NCI-H1417 treated with DMSO at 0.1 percent for 48 hours (cell line): Measurements from ENCODE around the gene GTF2F1.
"Not testable (repeated sequence)": the region's sequence is repeated elsewhere in the genome, so short reads cannot be mapped to it uniquely, and the experiment has no call there.

ENCODE experiments used
- DNase-seq: peaks from one replicate; lab custom pipeline; 2025; lab: John Stamatoyannopoulos, UW

Gene GTF2F1

DNA sequence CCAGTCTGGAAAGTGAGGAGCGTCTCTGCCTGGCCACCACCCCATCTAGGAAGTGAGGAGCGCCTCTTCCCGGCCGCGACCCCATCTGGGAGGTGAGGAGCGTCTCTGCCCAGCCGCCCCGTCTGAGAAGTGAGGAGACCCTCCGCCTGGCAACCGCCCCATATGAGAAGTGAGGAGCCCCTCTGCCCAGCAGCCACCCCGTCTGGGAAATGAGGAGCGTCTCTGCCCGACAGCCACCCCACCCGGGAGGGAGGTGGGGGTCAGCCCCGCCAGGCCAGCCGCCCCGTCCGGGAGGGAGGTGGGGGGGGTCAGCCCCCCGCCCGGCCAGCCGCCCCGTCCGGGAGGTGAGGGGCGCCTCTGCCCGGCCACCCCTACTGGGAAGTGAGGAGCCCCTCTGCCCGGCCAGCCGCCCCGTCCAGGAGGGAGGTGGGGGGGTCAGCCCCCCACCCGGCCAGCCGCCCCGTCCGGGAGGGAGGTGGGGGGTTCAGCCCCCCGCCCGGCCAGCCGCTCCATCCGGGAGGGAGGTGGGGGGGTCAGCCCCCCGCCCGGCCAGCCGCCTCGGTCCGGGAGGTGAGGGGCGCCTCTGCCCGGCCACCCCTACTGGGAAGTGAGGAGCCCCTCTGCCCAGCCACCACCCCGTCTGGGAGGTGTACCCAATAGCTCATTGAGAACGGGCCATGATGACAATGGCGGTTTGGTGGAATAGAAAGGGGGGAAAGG is 37.5 kb downstream of the GTF2F1 start:
- not testable (repeated sequence) for DNase-seq

DNA sequence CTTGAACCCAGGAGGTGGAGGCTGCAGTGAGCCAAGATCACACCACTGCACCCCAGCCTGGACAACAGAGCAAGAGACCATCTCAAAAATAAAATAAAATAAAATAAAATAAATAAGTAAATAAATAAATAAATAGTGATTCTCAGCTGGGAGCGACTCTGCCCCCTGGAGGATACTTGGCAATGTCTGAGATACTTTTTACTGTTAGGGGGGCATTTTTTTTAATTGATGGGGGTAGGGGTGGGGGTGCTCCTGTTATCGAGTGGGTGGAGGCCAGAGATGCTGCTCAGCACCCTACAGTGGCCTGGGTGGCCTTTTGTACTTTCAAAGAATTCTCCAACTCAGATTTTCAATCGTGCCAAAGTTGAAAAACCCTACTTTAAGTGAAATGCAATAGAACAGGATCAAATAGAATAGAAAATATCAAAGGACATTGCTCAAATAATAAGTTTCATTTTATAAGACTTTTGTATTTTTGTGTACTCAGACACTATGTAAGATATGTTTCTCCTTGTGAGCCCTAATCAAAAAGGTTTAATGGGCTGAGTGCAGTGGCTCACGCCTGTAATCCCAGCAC is 38.8 kb downstream of the GTF2F1 start:
- DNase-seq: no peak

DNA sequence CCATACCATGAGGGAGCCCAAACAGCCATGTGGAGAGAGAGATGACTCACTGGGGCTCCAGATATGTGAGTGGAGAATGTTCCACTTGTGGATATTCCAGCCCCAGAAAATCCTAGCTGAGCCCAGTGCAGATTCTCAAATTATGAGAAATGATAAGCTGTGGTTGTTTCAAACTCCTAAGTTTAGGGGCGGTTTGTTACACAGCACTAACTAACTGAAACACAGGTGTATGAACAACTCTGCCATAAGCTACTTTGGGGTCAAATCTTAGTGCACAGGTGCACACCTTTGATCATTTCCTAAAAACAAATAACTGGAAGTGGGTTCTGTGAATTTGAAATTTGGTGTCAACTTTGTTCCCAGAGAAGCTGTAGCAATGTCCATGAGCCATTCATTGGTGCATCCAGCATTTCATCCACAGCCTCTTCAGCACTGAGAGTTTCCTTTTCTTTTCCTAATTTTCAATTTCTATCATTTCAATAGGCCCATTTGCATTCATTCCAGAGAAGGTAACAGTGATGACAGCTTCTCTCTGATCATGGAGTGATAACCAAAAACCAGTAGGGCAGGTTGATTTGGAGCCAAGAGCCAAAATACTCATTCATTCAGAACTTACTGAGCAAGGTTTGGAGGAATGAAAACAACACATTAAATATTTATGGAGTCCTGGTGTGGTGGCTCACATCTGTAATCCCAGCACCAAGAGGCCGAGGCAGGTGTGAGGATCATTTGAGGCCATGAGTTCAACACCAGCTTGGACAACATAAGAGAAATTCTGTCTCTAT is 40.4 kb downstream of the GTF2F1 start:
- no peak for DNase-seq

DNA sequence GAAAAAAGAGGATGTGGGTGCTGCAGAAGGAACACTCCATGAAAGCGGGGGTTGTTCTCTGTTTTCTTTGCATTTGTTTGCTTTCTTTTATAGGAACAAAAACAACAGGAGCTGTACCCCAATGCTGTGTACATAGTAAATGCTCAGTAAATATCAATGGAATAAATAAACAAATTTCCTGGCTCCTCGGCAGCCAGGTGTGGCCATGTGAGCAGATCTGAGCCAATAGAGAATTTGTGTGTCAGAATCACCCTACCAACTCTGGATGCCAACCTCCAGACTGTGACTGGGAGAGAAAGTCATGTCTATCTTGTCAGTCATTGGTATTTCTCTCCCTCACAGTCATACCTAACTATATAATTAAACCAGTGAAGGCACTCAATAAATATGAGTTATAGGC is 42.3 kb downstream of the GTF2F1 start:
- no peak for DNase-seq

DNA sequence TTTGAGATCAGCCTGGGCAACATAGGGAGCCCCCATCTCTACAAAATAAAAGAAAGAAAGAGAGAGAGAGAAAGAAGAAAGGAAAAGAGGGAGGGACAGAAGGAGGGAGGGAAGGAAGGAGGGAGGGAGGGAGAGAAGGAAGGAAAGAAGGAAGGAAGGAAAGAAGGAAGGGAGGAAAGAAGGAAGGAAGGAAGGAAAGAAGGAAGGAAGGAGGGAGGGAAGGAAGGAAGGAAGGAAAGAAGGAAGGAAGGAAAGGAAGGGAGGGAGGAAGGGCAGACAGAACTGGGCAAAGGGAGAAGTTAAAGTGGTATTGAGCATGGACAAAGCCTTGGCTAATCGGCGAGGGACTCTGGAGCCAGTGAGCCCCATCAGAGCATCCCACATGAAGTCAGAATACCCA is 43.7 kb downstream of the GTF2F1 start:
- not testable (repeated sequence) for DNase-seq

DNA sequence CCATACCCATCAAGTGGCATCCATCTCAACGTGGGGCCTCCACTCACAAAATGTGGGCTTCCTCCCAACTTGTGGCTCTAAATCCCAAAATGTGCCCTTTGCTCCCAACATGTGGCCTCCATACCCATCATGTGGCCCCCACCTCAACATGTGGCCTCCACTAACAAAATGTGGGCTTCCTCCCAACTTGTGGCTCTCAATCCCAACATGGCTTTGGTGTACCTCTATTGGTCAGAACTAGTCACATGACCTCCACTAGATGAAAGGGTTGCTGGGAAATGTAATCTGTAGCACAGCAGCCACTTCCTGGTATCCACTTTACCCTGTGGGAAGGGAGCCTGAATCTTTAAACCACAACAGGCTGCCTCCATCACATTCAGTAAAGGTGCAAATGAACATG is 49.5 kb downstream of the GTF2F1 start:
- no peak for DNase-seq

DNA sequence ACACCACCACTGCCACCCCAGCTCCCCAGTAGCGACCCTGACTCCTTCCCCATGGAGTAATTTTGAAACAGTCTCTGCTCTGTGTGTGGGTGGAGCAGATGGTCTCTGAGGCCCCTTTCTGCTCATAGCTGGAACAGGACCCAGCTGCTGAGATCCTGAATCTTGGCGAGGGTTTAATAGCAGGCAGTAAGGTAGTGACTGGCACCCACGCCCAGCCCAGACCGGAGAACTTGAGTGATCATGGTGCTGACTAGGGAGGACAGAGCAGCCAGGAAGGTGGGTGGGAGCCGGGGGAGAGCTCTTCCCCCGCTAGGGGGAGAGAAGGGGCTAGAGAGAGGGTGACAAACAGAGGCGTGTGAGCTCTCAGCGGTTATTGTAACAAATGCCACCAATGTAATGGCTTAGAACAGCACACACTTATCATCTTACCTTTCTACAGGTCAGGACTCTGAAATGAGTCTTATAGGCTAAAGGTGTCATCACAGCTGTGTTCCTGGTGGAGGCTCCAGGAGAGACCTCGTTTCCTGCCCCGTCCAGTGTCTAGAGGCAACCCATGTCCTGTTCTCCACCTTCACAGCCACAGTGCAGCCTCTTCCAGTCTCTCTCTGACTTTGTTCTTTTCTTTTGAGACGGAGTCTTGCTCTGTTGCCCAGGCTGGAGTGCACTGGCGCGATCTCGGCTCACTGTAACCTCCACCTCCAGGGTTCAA is 52.3 kb downstream of the GTF2F1 start:
- no peak for DNase-seq

DNA sequence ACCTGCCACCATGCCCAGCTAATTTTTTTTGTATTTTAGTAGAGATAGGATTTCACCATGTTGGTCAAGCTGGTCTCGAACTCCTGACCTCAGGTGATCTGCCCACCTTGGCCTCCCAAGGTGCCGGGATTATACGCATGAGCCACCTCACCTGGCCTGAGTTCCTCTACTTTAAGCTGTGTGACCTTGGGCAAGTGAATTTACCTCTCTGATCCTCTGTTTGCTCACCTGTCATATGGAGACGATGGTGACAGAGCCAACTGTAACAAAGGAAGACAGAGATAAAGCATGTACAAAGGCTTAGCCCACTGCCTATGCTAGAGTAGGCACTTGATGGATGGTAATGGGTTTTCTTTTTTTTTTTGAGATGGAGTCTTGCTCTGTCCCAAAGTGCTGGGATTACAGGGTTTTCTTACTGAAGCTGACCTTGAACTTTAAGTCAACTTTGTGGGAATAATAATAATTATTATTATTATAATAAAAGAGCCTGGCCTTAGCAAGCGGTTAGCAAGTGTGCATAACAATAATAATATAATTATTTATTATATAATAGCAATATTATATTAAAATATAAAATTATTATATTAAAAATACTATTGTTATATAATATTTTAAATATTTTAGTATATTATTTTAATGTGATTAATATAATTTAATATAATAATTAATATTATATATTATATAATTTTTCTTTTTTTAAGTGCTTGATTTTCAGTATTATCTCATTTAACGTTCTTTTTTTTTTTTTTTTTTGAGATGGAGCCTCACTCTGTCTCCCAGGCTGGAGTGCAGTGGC is 58.3 kb downstream of the GTF2F1 start:
- DNase-seq: no peak

DNA sequence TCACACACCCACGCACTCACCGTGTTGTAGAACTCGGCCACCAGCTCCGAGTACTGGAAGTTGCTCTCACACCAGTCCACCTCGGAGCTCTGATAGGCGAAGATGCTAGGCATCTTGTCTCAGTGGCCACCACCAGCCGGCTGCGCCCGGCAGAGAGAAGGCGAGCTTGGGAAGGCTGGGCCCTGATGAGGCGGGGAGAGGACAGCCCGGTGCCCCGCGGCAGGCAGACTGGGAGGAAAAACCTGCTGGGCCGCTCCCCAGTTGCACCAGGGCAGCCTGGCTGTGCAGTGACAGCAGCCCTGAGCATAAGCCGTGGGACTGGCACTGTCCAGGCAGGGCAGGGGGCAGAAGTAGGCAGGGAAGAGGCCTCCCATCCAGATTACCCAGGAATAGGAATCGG is 59.5 kb downstream of the GTF2F1 start, which contains the start of gene ACER1:
TSS of gene ACER1 (minus strand) at position 174 of the 400 bp plus-strand sequence. CDS start at position 113, 61 bp downstream.
- DNase-seq: no peak
